ENCODE results near the gene IRF8.
"Not testable (repeated sequence)": the region's sequence is repeated elsewhere in the genome, so short reads cannot be mapped to it uniquely, and the experiment has no call there.

The IRF8 gene

GRCh38 chr16:85898521-85899442, at the start of gene IRF8:
Gene IRF8, plus strand, starts transcription at chr16:85899162. Its CDS starts 3,854 bp downstream, at chr16:85903016.
- peak; percentile 35 for DNase-seq (ENCODE audit: low read depth)

- DNase-seq (ENCODE audit: low read depth), result no peak
Measured at GRCh38 chr16:85849388-85849787, 49.6 kb upstream of the IRF8 start.

GRCh38 chr16:85850344-85850880, 48.5 kb upstream of the IRF8 start:
- DNase-seq (ENCODE audit: low read depth), result no peak

- DNase-seq (ENCODE audit: low read depth), result no peak
Measured at GRCh38 chr16:85851034-85851785, 47.8 kb upstream of the IRF8 start.

- no peak for DNase-seq (ENCODE audit: low read depth)
Measured at GRCh38 chr16:85853547-85854545, 45.1 kb upstream of the IRF8 start.

- no peak for DNase-seq (ENCODE audit: low read depth)
Measured at GRCh38 chr16:85854935-85855334, 44.0 kb upstream of the IRF8 start.

- no peak for DNase-seq (ENCODE audit: low read depth)
Measured at GRCh38 chr16:85856079-85856478, 42.9 kb upstream of the IRF8 start.

- no peak for DNase-seq (ENCODE audit: low read depth)
Measured at GRCh38 chr16:85856585-85856984, 42.4 kb upstream of the IRF8 start.

GRCh38 chr16:85857406-85857805, 41.6 kb upstream of the IRF8 start:
- DNase-seq (ENCODE audit: low read depth), result no peak

- DNase-seq (ENCODE audit: low read depth), result not testable (repeated sequence)
Measured at GRCh38 chr16:85858571-85858970, 40.4 kb upstream of the IRF8 start.

- no peak for DNase-seq (ENCODE audit: low read depth)
Measured at GRCh38 chr16:85858984-85859817, 39.8 kb upstream of the IRF8 start.

- DNase-seq (ENCODE audit: low read depth), result no peak
Measured at GRCh38 chr16:85859818-85860125, 39.2 kb upstream of the IRF8 start.

GRCh38 chr16:85860413-85861094, 38.4 kb upstream of the IRF8 start:
- DNase-seq (ENCODE audit: low read depth), result no peak

GRCh38 chr16:85861095-85861825, 37.7 kb upstream of the IRF8 start:
- no peak for DNase-seq (ENCODE audit: low read depth)

GRCh38 chr16:85862476-85863383, 36.2 kb upstream of the IRF8 start:
- no peak for DNase-seq (ENCODE audit: low read depth)

GRCh38 chr16:85863384-85863774, 35.6 kb upstream of the IRF8 start:
- DNase-seq (ENCODE audit: low read depth), result no peak

- DNase-seq (ENCODE audit: low read depth), result no peak
Measured at GRCh38 chr16:85864965-85865364, 34.0 kb upstream of the IRF8 start.

- no peak for DNase-seq (ENCODE audit: low read depth)
Measured at GRCh38 chr16:85867189-85867588, 31.8 kb upstream of the IRF8 start.

All from stimulated activated CD8-positive, alpha-beta memory T cell treated with anti-CD3 and anti-CD28 coated beads, Interleukin-15, amount 100 ng/mL, for 1 hour (primary cell).